OCI-LY7 (cell line): ENCODE measurements around the gene ARSK.

ENCODE experiments used
- EZH2phosphoT487 ChIP-seq: fragments of 200-600 bp; sonication (generic); IDR thresholded peaks from 2 replicates; pipeline ENCODE4 v1.6.1; 2018; ENCODE audit warnings: low read depth, borderline replicate concordance, mild to moderate bottlenecking, mixed run types, antibody characterized with exemption, low read length, moderate library complexity, mixed read lengths
- TF ChIP-seq, protein P1 (sequence below): fragments of 200-600 bp; sonication (generic); conservative IDR thresholded peaks from 2 replicates; pipeline ENCODE4 v1.5.1; 2014; ENCODE audit warnings: mild to moderate bottlenecking, antibody characterized with exemption, low read length, moderate library complexity, mixed read lengths

- TF ChIP-seq, protein P1, sequence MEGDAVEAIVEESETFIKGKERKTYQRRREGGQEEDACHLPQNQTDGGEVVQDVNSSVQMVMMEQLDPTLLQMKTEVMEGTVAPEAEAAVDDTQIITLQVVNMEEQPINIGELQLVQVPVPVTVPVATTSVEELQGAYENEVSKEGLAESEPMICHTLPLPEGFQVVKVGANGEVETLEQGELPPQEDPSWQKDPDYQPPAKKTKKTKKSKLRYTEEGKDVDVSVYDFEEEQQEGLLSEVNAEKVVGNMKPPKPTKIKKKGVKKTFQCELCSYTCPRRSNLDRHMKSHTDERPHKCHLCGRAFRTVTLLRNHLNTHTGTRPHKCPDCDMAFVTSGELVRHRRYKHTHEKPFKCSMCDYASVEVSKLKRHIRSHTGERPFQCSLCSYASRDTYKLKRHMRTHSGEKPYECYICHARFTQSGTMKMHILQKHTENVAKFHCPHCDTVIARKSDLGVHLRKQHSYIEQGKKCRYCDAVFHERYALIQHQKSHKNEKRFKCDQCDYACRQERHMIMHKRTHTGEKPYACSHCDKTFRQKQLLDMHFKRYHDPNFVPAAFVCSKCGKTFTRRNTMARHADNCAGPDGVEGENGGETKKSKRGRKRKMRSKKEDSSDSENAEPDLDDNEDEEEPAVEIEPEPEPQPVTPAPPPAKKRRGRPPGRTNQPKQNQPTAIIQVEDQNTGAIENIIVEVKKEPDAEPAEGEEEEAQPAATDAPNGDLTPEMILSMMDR, result no peak
- TF ChIP-seq EZH2phosphoT487, result no peak
Observed at GRCh38 chr5:95605786-95606185, 50.9 kb downstream of the ARSK start.
